NCI-H2196 treated with DMSO at 0.1 percent for 48 hours (cell line): ENCODE data around the gene RPL41.
A peak's percentile ranks its signal among the peaks of the same experiment; 100 is the strongest.
"Not testable (repeated sequence)": the region's sequence is repeated elsewhere in the genome, so short reads cannot be mapped to it uniquely, and the experiment has no call there.

Source experiments
- DNase-seq: peaks from one replicate; lab custom pipeline; 2025; ENCODE audit not compliant: unreplicated experiment; lab: John Stamatoyannopoulos, UW

The RPL41 gene

DNA sequence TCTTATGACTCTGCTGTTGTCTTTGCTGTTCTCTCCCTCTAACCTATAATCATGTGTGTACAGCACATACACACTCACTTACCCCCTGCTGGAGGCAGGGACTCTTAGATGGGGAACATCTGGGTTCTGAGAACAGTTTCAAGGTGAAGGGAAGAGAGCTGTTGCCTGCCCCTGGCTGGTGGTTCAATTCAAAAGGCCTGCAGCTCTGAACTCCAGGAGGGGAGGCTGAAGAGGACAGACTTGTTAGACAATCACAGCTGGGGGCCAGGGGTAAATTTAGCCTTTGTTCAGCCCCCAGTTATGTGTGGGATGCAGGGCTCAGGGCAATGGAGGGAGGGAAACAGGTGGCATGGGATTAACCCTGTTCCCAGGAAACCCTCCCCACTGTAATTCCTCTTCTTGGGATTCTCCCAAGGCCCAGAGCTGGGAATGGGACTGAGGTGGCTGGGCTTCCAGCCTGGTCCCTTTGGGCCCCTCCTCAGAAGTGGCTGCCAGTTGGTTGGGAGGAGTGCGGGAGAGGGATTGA lies 37.9 kb downstream of the RPL41 start:
- DNase-seq, result no peak

- DNase-seq, result no peak
Observed at GRCh38 chr12:56154818-56155217, 38.4 kb downstream of the RPL41 start.

- DNase-seq, result no peak
Observed at GRCh38 chr12:56155256-56155845, 38.9 kb downstream of the RPL41 start.

DNA sequence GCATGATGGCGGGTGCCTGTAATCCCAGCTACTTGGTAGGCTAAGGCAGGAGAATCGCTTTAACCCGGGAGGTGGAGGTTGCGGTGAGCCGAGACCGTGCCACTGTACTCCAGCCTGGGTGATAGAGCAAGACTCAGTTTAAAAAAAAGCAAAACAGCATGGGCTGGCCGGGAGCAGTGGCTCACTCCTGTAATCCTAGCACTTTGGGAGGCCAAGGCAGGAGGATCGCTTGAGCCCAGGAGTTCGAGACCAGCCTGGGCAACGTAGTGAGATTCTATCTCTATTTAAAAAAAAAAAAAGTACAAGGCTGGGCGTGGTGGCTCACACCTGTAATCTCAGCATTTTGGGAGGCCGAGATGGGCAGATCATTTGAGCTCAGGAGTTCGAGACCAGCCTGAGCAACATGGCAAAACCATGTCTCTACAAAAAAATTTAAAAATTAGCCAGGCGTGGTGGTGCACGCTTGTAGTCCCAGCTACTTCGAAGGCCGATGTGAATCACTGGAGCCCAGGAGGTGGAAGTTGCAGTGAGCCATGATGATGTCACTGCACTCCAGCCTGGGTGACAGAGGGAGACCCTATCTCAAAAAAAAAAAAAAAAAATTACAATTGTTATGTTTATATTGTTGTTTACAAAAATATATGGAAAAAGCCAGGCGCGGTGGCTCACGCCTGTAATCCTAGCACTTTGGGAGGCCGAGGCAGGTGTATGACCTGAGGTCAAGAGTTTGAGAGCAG lies 40.2 kb downstream of the RPL41 start:
- DNase-seq, result not testable (repeated sequence)

DNA sequence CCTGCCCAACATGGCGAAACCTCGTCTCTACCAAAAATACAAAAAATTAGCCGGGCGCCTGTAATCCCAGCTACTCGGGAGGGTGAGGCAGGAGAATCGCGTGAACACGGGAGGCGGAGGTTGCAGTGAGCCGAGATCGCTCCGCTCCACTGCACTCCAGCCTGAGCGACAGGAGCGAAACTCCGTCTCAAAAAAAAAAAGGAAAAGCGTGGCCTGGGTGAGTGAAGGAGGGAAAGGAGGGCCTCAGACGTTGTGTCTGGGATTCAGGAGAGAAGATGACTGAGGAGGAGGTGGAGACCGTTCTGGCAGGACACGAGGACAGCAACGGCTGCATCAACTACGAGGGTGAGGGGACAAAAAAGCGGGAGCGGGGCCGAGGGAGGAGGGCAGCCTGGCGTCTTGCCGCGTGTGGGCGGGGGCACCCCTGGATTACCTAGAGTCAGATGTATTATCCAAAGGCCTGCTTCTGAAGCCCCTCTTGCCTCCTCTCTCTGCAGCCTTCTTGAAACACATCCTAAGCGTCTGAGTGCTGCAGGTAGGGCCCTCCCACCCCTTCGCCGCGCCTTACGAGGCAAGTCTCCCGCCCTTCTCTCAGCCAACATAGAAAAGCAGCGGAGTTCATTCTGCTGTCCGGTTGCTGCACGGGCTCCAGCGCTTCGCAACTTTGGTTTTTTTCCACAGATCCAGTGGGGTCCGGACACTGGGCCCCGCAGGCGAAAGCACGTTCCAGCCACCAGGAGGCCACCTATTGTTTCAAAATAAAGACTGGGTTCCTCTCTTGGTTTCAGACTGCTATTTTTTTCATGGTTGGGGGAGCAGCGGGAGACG lies 41.0 kb downstream of the RPL41 start:
- peak; percentile 84 for DNase-seq

- peak; percentile 97 for DNase-seq
Observed at GRCh38 chr12:56158029-56158925, 41.8 kb downstream of the RPL41 start, which contains the start of gene MYL6. MYL6 (plus strand) TSS chr12:56158359; CDS start chr12:56158402, 43 bp downstream.

GRCh38 chr12:56158926-56159461 lies 42.6 kb downstream of the RPL41 start:
- DNase-seq, result no peak

- DNase-seq, result no peak
Observed at GRCh38 chr12:56159482-56160192, 43.2 kb downstream of the RPL41 start.

DNA sequence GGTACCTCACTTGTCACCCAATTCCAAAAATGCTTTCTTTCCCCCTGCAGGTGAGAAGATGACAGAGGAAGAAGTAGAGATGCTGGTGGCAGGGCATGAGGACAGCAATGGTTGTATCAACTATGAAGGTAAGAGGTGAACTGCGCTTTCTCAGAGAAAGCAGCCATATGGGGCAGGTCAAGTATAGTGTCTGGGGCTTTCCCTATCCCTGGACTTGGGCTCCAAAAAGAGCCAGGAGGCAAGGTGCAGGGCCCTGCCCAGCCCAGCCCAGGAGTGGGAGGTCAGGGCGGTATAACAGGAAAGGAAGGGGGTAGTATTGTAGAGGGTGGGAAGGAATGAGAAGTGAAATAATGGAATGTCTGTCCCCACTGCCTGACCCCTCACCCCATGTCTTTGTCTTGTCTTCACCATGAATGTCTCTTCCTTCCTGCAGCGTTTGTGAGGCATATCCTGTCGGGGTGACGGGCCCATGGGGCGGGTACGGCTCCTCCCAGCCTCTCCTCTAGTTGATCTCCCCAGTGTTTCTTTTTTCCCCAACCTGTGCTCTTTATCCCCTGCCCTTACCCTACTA lies 43.8 kb downstream of the RPL41 start:
- DNase-seq, result no peak

- no peak for DNase-seq
Observed at GRCh38 chr12:56160894-56161689, 44.7 kb downstream of the RPL41 start.

- no peak for DNase-seq
Observed at GRCh38 chr12:56161690-56162351, 45.4 kb downstream of the RPL41 start.

- no peak for DNase-seq
Observed at GRCh38 chr12:56162468-56163290, 46.2 kb downstream of the RPL41 start.

- DNase-seq, result no peak
Observed at GRCh38 chr12:56163533-56164344, 47.3 kb downstream of the RPL41 start.

DNA sequence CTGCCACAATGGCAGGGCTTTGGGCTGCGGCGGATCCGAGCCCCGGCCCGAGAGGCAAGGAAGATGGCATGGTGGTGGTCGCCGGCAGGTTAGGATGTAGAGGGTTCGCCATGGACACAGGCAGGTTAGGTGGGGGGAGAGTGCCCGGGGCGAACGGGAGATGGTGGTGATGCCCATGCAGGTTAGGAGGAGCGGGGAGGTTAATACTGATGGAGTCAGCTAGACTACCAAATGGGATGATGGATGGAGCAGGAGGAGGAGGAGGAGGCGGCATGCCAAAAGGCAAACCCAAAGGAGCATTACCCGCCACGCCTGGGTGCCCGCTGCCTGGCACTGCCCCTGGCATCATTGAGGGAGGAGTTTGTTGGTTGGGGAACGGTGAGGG lies 47.9 kb downstream of the RPL41 start:
- no peak for DNase-seq

- no peak for DNase-seq
Observed at GRCh38 chr12:56165369-56165768, 48.9 kb downstream of the RPL41 start.
